GM12872 (cell line): Measurements from ENCODE around the gene DOCK10.

Experiments used
- CTCF ChIP-seq: IDR thresholded peaks from 3 replicates; pipeline ENCODE4 v1.5.1; 2011; ENCODE audit warnings: low read depth, mild to moderate bottlenecking, low read length, moderate library complexity; ENCODE audit not compliant: insufficient read depth

Gene DOCK10

GRCh38 chr2:224968051-224968450, 74.2 kb downstream of the DOCK10 start:
- no peak for TF ChIP-seq CTCF

- TF ChIP-seq CTCF, result no peak
Observed at GRCh38 chr2:224966613-224967012, 75.7 kb downstream of the DOCK10 start.

GRCh38 chr2:224959556-224959955, 82.7 kb downstream of the DOCK10 start:
- TF ChIP-seq CTCF, result no peak

- no peak for TF ChIP-seq CTCF
Observed at GRCh38 chr2:224958873-224959272, 83.4 kb downstream of the DOCK10 start.

GRCh38 chr2:224958462-224958857, 83.8 kb downstream of the DOCK10 start:
- TF ChIP-seq CTCF, result no peak

- TF ChIP-seq CTCF, result no peak
Observed at GRCh38 chr2:224957540-224958461, 84.5 kb downstream of the DOCK10 start.

GRCh38 chr2:224956706-224957105, 85.6 kb downstream of the DOCK10 start:
- TF ChIP-seq CTCF, result no peak
